Right lobe of liver (tissue), 4 donors: ENCODE measurements around the gene BRD3OS.

Source experiments
- POLR2A ChIP-seq: fragments of 450-650 bp; IDR thresholded peaks from one replicate; pipeline ENCODE4 v1.6.1; 2017; ENCODE audit warnings: antibody characterized with exemption, mild to moderate bottlenecking
- TF ChIP-seq, protein P1 (sequence below), 4 donors: fragments of 200-600 bp in 3 of 4; fragments of 450-650 bp in 1 of 4; IDR thresholded peaks; one replicate each; pipeline versions ENCODE4 v1.5.1 to v1.8.0; 2016 to 2022; ENCODE audit warnings: antibody characterized with exemption in 4 of 4, mild to moderate bottlenecking in 2 of 4
- donor health status: DM: no; HTN: no; CAD: no.
- donor health status: DM: no; HTN: no; CAD: no.
- donor health status: DM: no; HTN: yes; CAD: no.

DNA sequence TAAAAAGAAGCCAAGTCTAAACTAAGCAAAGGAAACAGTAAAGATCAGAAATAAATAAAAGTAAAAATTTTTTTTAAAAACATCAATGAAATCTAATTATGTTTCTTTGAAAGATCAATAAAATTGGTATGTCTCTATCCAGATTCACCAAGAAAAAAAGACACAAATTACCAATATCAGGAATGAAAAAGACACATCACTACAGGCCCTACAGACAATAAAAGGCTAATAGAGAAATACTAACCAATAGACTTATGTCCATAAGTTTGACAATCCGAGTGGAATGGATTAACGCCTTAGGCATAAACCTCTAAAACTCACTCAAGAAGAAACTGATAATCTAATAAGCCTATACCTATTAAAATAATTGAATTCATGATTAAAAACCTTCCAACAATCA, 12.4 kb downstream of the BRD3OS start:
- no peak for TF ChIP-seq POLR2A
- TF ChIP-seq, protein P1, sequence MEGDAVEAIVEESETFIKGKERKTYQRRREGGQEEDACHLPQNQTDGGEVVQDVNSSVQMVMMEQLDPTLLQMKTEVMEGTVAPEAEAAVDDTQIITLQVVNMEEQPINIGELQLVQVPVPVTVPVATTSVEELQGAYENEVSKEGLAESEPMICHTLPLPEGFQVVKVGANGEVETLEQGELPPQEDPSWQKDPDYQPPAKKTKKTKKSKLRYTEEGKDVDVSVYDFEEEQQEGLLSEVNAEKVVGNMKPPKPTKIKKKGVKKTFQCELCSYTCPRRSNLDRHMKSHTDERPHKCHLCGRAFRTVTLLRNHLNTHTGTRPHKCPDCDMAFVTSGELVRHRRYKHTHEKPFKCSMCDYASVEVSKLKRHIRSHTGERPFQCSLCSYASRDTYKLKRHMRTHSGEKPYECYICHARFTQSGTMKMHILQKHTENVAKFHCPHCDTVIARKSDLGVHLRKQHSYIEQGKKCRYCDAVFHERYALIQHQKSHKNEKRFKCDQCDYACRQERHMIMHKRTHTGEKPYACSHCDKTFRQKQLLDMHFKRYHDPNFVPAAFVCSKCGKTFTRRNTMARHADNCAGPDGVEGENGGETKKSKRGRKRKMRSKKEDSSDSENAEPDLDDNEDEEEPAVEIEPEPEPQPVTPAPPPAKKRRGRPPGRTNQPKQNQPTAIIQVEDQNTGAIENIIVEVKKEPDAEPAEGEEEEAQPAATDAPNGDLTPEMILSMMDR (IDR thresholded peaks at IDR 0.05) = no peak
